T-helper 1 cell treated with Interleukin-12 subunit alpha and Interleukin-12 subunit beta and Interleukin-4 antibody, amounts not matched to agents 30 ng/mL and 1 ng/mL, for 36 hours (primary cell): ENCODE measurements around the gene ZNRF1. TPM values are rescaled to one million over a fixed set of nuclear protein-coding genes. Genes with fewer than 3 reads are reported as not detected.

Source experiments
- intact Hi-C: fragments of 100-400 bp; cut with micrococcal nuclease; formaldehyde crosslinking; loops from one replicate; pipeline ENCODE4 v1.15.1; 2024
- total RNA-seq: library from RNA; stranded (reverse); gene quantifications from 2 replicates; pipeline ENCODE4 v1.2.3, GENCODE V29; 2022

Gene ZNRF1
- total RNA-seq: 48.0 and 49.0 TPM in 2 replicates

GRCh38 chr16:74998481-74999218 is at the start of gene ZNRF1:
ZNRF1 (plus strand) TSS chr16:74999024; CDS start chr16:74999672, 648 bp downstream.
- intact Hi-C loops: loop anchor here (1.0 kb wide), 5 partner anchors 13 to 150 kb away; partner anchors contain the start of genes WDR59 and ZFP1

DNA sequence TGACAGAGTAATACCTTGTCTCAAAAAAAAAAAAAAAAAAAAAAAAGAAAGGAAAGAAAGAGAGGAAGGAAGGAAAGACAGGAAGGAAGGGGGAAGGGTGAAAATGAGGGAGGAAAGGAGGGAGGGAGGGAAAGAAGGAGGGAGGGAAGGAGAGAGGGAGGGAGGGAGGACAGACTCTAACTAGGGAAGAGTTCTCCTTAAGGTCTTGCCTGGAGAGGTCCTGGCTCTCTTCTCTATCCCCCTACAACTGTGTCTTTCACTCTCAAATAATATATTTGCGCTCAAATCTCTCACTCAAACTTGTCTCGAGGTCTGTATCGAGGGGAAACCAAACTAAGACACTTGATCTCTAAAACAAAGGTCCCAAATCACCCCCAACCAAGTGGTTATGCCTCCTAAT is 49.5 kb upstream of the ZNRF1 start:
- intact Hi-C loops: no loop called here

DNA sequence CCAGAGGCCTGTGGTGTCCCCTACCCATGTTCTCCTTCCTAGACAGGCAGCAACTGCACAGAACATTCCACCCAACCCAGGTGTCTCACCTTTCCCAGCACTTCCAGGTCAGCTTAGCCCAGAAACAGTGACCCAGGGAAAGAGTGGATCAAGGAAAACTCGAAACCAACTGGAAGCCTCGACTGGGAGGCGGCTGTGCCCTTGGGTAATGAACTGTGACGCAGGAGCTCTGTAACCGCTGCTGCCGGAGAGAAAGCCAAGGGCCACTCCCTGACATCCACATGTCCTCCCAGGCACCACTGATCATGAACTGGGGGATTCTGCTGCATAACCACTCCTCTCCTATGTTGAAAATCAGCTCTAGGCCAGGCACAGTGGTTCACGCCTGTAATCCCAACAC is 48.3 kb upstream of the ZNRF1 start:
- intact Hi-C loops: no loop called here

GRCh38 chr16:74951206-74951605 is 47.6 kb upstream of the ZNRF1 start:
- intact Hi-C loops: no loop called here

DNA sequence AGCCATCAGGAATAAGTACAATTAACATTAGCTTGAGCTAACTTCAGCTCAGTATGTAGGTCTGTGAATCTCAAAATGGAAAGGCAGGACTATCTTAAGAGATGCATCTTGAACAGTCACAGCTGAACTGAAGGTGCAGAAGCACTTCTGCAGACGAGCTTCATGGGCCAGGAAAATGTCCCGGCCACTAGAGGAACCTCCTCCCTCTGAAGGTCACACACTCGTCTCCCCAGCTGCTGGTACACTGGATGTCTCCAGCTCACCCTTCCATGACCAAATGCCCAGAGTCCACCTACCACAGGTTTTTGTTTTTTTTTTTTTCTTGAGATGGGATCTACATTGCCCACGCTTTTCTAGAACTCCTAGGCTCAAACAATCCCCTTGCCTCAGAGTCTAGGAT is 47.1 kb upstream of the ZNRF1 start:
- intact Hi-C loops: no loop called here

DNA sequence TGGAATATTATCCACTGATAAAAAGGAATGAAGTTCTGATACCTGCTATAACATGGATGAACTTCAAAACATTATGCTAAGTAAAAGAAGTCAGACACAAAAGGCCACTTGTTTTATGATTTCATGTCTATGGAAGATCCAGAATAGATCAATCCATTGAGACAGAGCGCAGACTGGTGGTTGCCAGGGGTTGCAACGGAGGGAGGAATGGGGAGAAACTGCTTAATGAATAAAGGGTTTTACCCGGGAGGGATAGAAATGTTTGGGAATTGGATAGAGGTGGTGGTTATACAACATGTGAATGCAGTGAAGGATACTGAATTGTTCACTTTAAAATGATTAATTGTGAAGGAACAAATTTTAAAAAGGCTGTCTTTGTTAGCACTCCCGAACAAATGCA is 44.1 kb upstream of the ZNRF1 start:
- intact Hi-C loops: no loop called here

- intact Hi-C loops: no loop called here
These were observed 25.5 kb upstream of the ZNRF1 start for GRCh38 chr16:74973304-74973703.

DNA sequence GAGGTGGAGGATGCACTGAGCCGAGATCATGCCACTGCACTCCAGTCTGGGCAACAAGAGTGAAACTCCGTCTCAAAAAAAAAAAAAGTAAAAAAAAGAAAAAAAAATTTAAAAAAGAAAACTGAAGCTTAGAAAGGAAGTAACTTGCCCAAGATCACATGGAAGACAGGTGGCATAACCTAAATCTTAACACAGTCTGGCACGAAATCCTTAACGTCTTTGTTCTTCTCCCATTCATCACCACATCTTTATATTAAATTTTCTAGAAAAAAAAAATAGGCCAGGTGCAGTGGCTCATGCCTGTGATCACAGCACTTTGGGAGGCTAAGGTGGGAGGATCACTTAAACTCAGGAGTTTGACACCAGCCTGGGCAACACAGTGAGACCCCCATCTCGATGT is 23.2 kb upstream of the ZNRF1 start:
- intact Hi-C loops: no loop called here

- intact Hi-C loops: no loop called here
These were observed 16.6 kb upstream of the ZNRF1 start for GRCh38 chr16:74982256-74982655.

GRCh38 chr16:74984194-74984528 is 14.7 kb upstream of the ZNRF1 start:
- intact Hi-C loops: loop anchor here (2.0 kb wide), 3 partner anchors 275 to 665 kb away; partner anchors contain the start of gene RFWD3

- intact Hi-C loops: loop anchor here (1.0 to 5.0 kb wide), 13 partner anchors 14 to 664 kb away; partner anchors contain the start of genes ADAT1, CFDP1, GABARAPL2 and RFWD3
These were observed 14.1 kb upstream of the ZNRF1 start, which contains the start of gene WDR59 for GRCh38 chr16:74984529-74985296. WDR59 (minus strand) TSS chr16:74985123; CDS start chr16:74985017, 106 bp downstream.

DNA sequence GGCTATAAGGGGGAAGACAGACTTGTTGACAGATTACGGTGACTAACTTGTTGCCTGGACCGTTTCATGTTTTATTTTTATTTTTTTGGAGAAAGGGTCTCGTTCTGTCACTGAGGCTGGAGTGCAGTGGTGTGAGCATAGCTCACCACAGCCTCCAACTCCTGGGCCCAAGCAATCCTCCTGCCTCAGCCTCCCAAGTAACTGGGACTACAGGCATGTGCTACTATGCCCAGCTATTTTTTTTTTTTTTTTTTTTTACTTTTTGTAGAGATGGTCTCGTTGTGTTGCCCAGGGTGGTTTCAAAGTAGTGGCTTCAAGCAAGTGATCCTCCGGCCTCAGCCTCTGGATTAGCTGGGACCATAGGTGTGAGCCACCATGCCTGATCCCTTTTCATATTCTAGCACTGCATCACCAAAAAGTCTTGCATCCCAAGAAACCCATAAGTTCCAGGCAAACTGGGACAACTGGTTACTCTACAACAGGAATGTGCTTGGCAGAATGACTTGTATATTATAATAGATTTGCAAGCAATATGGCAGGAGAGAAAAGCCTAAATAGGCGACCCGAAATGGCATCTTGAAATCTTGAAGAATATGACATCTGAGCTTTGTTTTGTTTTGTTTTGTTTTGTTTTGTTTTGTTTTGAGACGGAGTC is 11.7 kb upstream of the ZNRF1 start:
- intact Hi-C loops: loop anchor here (5.0 kb wide), 1 partner anchor 580 kb away; the partner anchor contains the start of gene GABARAPL2

GRCh38 chr16:74989864-74990263 is 9.0 kb upstream of the ZNRF1 start:
- intact Hi-C loops: loop anchor here (5.0 kb wide), 1 partner anchor 577 kb away; the partner anchor contains the start of gene GABARAPL2

DNA sequence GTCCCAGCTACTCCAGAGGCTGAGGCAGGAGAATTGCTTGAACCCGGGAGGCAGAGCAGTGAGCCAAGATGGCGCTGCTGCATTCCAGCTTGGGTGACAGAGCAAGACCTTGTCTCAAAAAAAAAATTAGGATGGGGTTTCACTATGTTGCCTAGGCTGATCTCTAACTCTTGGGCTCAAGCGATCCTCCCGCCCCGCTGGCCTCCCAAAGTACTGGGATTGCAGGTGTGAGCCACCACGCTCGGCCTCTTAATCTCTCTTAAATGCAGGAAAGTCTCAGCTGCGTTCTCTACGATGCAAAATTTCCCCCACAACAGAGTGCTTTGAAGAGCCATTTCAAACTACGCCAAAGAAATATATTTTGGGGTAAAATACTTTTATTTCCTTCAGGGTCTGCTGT is 8.0 kb upstream of the ZNRF1 start:
- intact Hi-C loops: no loop called here

- intact Hi-C loops: no loop called here
These were observed 7.6 kb upstream of the ZNRF1 start for GRCh38 chr16:74991268-74991592.

DNA sequence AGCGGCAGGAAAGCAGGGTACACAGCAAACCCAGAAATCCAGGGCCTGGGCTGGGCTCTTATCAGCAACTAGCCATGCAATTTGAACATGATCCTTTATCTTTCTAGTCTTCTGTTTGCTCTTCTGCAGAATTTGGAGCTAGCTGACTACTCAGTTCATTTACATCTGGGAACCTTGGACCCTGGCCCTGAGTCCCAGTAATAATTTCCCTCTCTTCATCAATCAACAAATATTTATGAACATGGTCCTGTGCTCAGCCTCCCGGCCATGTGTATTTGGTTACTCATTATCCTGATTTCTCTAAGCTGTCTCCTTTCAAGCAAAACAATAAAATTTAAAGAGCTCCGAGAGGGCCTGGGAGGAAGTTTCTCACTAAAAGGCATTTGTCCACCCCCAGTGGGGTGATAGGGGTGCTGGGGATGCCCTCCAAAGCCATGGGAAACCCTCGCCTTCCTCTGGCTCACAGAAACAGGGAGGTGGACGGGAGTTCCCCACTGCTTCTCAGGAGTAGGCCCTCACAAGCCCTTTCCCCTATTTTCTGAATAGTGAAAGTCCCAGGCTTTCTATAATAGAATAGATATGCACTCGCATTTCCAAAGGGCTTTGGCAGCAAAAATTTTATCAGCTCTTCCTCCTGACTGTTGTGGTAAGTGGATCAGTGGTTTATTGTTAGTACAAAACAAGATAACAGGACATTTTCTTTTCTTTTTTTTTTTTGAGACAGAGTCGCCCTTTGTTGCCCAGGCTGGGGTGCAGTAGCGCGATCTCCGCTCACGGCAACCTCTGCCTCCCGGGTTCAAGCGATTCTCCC is 7.0 kb upstream of the ZNRF1 start:
- intact Hi-C loops: no loop called here

- intact Hi-C loops: no loop called here
These were observed 2.8 kb upstream of the ZNRF1 start for GRCh38 chr16:74995986-74996385.

DNA sequence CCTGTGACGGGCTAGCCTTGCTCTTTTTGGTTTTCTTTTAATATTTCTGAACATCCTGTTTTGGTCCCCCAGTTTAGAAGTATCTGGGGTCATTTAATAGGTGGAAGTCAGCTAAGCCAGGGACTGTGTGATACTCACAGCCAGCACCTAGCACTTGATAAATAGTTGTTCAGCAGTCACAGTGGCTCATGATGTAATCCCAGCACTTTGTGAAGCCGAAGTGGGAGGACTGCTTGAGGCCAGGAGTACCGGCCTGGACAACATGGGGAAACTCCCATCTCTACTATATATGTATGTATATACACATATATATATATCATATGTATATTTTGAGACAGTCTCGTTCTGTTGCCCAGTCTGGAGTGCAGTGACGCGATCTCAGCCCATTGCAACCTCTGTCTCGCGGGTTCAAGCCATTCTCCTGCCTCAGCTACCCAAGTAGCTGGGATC is 1.8 kb upstream of the ZNRF1 start:
- intact Hi-C loops: no loop called here

GRCh38 chr16:74999219-74999608 is 390 bp downstream of the ZNRF1 start:
- intact Hi-C loops: no loop called here

- intact Hi-C loops: loop anchor here (1.0 to 2.0 kb wide), 3 partner anchors 12 to 187 kb away; no protein-coding TSS in a partner anchor
These were observed 1.0 kb downstream of the ZNRF1 start for GRCh38 chr16:74999609-75000480.
